HepG2 (cell line): ENCODE data around the gene PDIK1L. TPM values are rescaled to one million over a fixed set of nuclear protein-coding genes. Genes with fewer than 3 reads are reported as not detected.

Source experiments
- ARHGAP35 ChIP-seq: sonication (generic); formaldehyde crosslinking; IDR thresholded peaks from 2 replicates; pipeline ENCODE4 v1.9.0; 2022; ENCODE audit warnings: mild to moderate bottlenecking, inconsistent platforms, moderate library complexity, missing genetic modification reagents, borderline replicate concordance
- ARNT2 ChIP-seq: sonication (generic); formaldehyde crosslinking; IDR thresholded peaks from 2 replicates; pipeline ENCODE4 v1.8.0; 2022; ENCODE audit warnings: mild to moderate bottlenecking, low read depth, missing genetic modification reagents, moderate library complexity
- ETV5 ChIP-seq: IDR thresholded peaks from 2 replicates; pipeline ENCODE4 v1.6.1; 2018; ENCODE audit warnings: missing biosample characterization, missing genetic modification reagents, inconsistent platforms, borderline replicate concordance
- IRF9 ChIP-seq: sonication (generic); formaldehyde crosslinking; IDR thresholded peaks from 2 replicates; pipeline ENCODE4 v1.8.0; 2022; ENCODE audit warnings: missing genetic modification reagents, mild to moderate bottlenecking, borderline replicate concordance
- KDM3A ChIP-seq: IDR thresholded peaks from 2 replicates; pipeline ENCODE4 v1.6.1; 2018; ENCODE audit warnings: low read depth, missing compliant biosample characterization
- MAZ ChIP-seq, 2 experiments: sonication (generic) in 1 of 2; formaldehyde crosslinking in 1 of 2; IDR thresholded peaks; 2 replicates each; pipeline versions ENCODE4 v1.5.0 to v1.6.1; 2012 to 2020; ENCODE audit warnings: low read depth in 2 of 2, mild to moderate bottlenecking in 2 of 2, borderline replicate concordance in 1 of 2, improper control_type of control experiment in 1 of 2, low read length in 1 of 2, missing genetic modification reagents in 1 of 2, moderate library complexity in 1 of 2
- MXD3 ChIP-seq: IDR thresholded peaks from 2 replicates; pipeline ENCODE4 v1.6.1; 2016; ENCODE audit warnings: mild to moderate bottlenecking, missing biosample characterization, missing genetic modification reagents
- MXD4 ChIP-seq: IDR thresholded peaks from 2 replicates; pipeline ENCODE4 v1.6.1; 2016; ENCODE audit warnings: mild to moderate bottlenecking, missing biosample characterization, missing genetic modification reagents
- MYC ChIP-seq: sonication (generic); formaldehyde crosslinking; IDR thresholded peaks from 2 replicates; pipeline ENCODE4 v1.9.0; 2021; ENCODE audit warnings: missing genetic modification reagents, borderline replicate concordance
- NKX3-1 ChIP-seq: sonication (generic); formaldehyde crosslinking; IDR thresholded peaks from 2 replicates; pipeline ENCODE4 v1.5.0; 2020; ENCODE audit warnings: missing genetic modification reagents
- PCBP2 ChIP-seq: fragments of 200-400 bp; formaldehyde crosslinking; optimal IDR thresholded peaks from 2 replicates; pipeline ENCODE3; 2018; ENCODE audit warnings: low read length, low read depth; ENCODE audit not compliant: poor library complexity, severe bottlenecking
- SPEN ChIP-seq: sonication (generic); formaldehyde crosslinking; IDR thresholded peaks from 2 replicates; pipeline ENCODE4 v1.5.1; 2020; ENCODE audit warnings: low read depth, mild to moderate bottlenecking, missing genetic modification reagents
- ZBTB38 ChIP-seq: sonication (generic); formaldehyde crosslinking; IDR thresholded peaks from 2 replicates; pipeline ENCODE4 v1.5.1; 2020; ENCODE audit warnings: mild to moderate bottlenecking, missing genetic modification reagents
- ZKSCAN1 ChIP-seq: fragments of 150-350 bp; IDR thresholded peaks from 2 replicates; pipeline ENCODE4 v1.6.1; 2014; ENCODE audit warnings: low read length
- ZNF383 ChIP-seq: sonication (generic); formaldehyde crosslinking; IDR thresholded peaks from 2 replicates; pipeline ENCODE4 v1.4.0; 2020; ENCODE audit warnings: missing genetic modification reagents, mild to moderate bottlenecking, borderline replicate concordance
- ZNF510 ChIP-seq: sonication (generic); formaldehyde crosslinking; IDR thresholded peaks from 2 replicates; pipeline ENCODE4 v1.4.0; 2020; ENCODE audit warnings: low read depth, mild to moderate bottlenecking, missing genetic modification reagents
- ZNF703 ChIP-seq: sonication (generic); formaldehyde crosslinking; IDR thresholded peaks from 2 replicates; pipeline ENCODE4 v1.5.1; 2020; ENCODE audit warnings: missing genetic modification reagents, mild to moderate bottlenecking, moderate library complexity, borderline replicate concordance
- ZNF713 ChIP-seq: sonication (generic); formaldehyde crosslinking; IDR thresholded peaks from 2 replicates; pipeline ENCODE4 v1.4.0; 2020; ENCODE audit warnings: mild to moderate bottlenecking, missing genetic modification reagents
- ZNF841 ChIP-seq: sonication (generic); formaldehyde crosslinking; IDR thresholded peaks from 2 replicates; pipeline ENCODE4 v1.8.1; 2023; ENCODE audit warnings: missing genetic modification reagents, borderline replicate concordance
- ZSCAN31 ChIP-seq: sonication (generic); formaldehyde crosslinking; IDR thresholded peaks from 2 replicates; pipeline ENCODE4 v1.5.0; 2020; ENCODE audit warnings: low read depth, mild to moderate bottlenecking, missing genetic modification reagents
- polyA plus RNA-seq, 8 experiments: library from polyadenylated mRNA; depleted of rRNA in 3 of 8; stranded (reverse) in 7 of 8; unstranded in 1 of 8; fragments of >200 nt; fragmentation: Illumina TruSeq in 4 of 8; extraction: Trizol in 4 of 8; gene quantifications; 2 replicates each; pipeline versions ENCODE4 v1.2.1 to v1.2.3, GENCODE V29; 2011 to 2016; ENCODE audit warnings: low read depth in 4 of 8, missing spikeins in 1 of 8, mixed read lengths in 1 of 8; ENCODE audit not compliant: insufficient read depth in 1 of 8
- total RNA-seq, 5 experiments: library from RNA; depleted of rRNA; stranded (reverse); fragments of >200 nt; fragmentation: Illumina TruSeq; extraction: Trizol; gene quantifications; 2 replicates each; pipeline ENCODE4 v1.2.3, GENCODE V29; 2016; ENCODE audit warnings: low read depth in 1 of 5
- TF ChIP-seq, protein P1 (sequence below): sonication (generic); formaldehyde crosslinking; IDR thresholded peaks from 2 replicates; pipeline ENCODE4 v1.4.0; 2020; ENCODE audit warnings: missing genetic modification reagents
- TF ChIP-seq, protein P2 (sequence below): sonication (generic); formaldehyde crosslinking; IDR thresholded peaks from 2 replicates; pipeline ENCODE4 v1.4.0; 2020; ENCODE audit warnings: missing genetic modification reagents

The PDIK1L gene
- total and polyA plus RNA-seq, 2 of the 13 experiments (the other 11 are each of a cell fraction or from before 2014, with no cell fraction given), result 1.9 to 4.6 TPM

DNA sequence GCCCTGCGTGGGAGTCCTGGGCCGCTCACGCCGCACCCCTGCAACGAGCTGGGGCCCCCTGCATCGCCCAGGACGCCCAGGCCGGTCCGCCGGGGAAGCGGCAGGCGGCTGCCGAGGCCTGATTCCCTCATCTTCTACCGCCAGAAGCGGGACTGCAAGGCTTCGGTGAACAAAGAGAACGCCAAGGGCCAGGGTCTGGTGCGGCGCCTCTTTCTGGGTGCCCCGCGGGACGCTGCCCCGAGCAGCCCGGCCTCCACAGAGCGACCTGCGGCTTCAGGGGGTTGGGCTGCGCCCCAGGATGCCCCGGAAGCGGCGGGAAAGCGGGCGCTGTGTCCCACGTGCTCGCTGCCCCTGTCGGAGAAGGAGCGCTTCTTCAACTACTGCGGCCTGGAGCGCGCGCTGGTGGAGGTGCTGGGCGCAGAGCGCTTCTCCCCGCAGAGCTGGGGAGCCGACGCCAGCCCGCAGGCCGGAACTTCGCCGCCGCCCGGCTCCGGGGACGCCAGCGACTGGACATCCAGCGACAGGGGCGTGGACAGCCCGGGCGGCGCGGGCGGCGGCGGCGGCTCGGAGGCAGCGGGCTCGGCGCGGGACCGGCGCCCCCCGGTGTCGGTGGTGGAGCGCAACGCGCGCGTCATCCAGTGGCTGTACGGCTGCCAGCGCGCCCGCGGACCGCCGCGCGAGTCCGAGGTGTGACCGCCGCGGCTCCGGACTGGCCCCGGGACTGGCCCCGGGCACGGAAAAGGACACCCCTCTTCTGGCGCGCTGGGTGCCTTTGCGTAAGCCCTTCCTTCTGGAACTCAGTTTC, 50.0 kb downstream of the PDIK1L start (continued):
- no peak for TF ChIP-seq PCBP2
- TF ChIP-seq NKX3-1 (CRISPR knock-in tag), result 0 out of 2 replicates have a peak, but pooled peaks have one; percentile 28
- 0 out of 2 replicates have a peak, but pooled peaks have one; percentile 37 for TF ChIP-seq ZNF703 (CRISPR knock-in tag)
- TF ChIP-seq, protein P1, sequence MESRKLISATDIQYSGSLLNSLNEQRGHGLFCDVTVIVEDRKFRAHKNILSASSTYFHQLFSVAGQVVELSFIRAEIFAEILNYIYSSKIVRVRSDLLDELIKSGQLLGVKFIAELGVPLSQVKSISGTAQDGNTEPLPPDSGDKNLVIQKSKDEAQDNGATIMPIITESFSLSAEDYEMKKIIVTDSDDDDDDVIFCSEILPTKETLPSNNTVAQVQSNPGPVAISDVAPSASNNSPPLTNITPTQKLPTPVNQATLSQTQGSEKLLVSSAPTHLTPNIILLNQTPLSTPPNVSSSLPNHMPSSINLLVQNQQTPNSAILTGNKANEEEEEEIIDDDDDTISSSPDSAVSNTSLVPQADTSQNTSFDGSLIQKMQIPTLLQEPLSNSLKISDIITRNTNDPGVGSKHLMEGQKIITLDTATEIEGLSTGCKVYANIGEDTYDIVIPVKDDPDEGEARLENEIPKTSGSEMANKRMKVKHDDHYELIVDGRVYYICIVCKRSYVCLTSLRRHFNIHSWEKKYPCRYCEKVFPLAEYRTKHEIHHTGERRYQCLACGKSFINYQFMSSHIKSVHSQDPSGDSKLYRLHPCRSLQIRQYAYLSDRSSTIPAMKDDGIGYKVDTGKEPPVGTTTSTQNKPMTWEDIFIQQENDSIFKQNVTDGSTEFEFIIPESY, result peak; percentile 71
- TF ChIP-seq ARHGAP35 (CRISPR knock-in tag), result 0 out of 2 replicates have a peak, but pooled peaks have one; percentile 73
- 0 out of 2 replicates have a peak, but pooled peaks have one; percentile 35 for TF ChIP-seq ZNF841 (CRISPR knock-in tag)
- TF ChIP-seq KDM3A (CRISPR knock-in tag), result no peak
- no peak for TF ChIP-seq MAZ (IDR thresholded peaks at IDR 0.05; ENCODE audit: borderline replicate concordance, low read depth, low read length)
- TF ChIP-seq MAZ (CRISPR knock-in tag; IDR thresholded peaks at IDR 0.05; ENCODE audit: low read depth), result peak; percentile 37; the same call in 1 of the 2 replicates
- peak; percentile 59; the same call in 1 of the 2 replicates for TF ChIP-seq ZBTB38
- peak; percentile 52; the same call in 1 of the 2 replicates for TF ChIP-seq MYC (CRISPR knock-in tag)
- no peak for TF ChIP-seq ZNF383 (CRISPR knock-in tag)
- TF ChIP-seq MXD3 (CRISPR knock-in tag), result peak; percentile 46; the same call in 1 of the 2 replicates
- no peak for TF ChIP-seq ZNF510
- TF ChIP-seq ZSCAN31 (CRISPR knock-in tag), result 0 out of 2 replicates have a peak, but pooled peaks have one; percentile 34
- TF ChIP-seq SPEN, result no peak
- TF ChIP-seq, protein P2, sequence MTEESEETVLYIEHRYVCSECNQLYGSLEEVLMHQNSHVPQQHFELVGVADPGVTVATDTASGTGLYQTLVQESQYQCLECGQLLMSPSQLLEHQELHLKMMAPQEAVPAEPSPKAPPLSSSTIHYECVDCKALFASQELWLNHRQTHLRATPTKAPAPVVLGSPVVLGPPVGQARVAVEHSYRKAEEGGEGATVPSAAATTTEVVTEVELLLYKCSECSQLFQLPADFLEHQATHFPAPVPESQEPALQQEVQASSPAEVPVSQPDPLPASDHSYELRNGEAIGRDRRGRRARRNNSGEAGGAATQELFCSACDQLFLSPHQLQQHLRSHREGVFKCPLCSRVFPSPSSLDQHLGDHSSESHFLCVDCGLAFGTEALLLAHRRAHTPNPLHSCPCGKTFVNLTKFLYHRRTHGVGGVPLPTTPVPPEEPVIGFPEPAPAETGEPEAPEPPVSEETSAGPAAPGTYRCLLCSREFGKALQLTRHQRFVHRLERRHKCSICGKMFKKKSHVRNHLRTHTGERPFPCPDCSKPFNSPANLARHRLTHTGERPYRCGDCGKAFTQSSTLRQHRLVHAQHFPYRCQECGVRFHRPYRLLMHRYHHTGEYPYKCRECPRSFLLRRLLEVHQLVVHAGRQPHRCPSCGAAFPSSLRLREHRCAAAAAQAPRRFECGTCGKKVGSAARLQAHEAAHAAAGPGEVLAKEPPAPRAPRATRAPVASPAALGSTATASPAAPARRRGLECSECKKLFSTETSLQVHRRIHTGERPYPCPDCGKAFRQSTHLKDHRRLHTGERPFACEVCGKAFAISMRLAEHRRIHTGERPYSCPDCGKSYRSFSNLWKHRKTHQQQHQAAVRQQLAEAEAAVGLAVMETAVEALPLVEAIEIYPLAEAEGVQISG, result peak; percentile 22; the same call in 1 of the 2 replicates
- TF ChIP-seq ZKSCAN1, result no peak
- TF ChIP-seq MXD4 (CRISPR knock-in tag), result no peak; the same call in 1 of the 2 replicates
- TF ChIP-seq IRF9, result peak; percentile 68; the same call in 1 of the 2 replicates
- TF ChIP-seq ZNF713 (CRISPR knock-in tag), result no peak
- TF ChIP-seq ARNT2 (CRISPR knock-in tag), result peak; percentile 57; the same call in 1 of the 2 replicates
- TF ChIP-seq ETV5 (CRISPR knock-in tag), result peak; percentile 15; the same call in 1 of the 2 replicates
